ENCODE data around the gene ST6GALNAC5.
A peak's percentile ranks its signal among the peaks of the same experiment; 100 is the strongest.

Gene ST6GALNAC5

DNA sequence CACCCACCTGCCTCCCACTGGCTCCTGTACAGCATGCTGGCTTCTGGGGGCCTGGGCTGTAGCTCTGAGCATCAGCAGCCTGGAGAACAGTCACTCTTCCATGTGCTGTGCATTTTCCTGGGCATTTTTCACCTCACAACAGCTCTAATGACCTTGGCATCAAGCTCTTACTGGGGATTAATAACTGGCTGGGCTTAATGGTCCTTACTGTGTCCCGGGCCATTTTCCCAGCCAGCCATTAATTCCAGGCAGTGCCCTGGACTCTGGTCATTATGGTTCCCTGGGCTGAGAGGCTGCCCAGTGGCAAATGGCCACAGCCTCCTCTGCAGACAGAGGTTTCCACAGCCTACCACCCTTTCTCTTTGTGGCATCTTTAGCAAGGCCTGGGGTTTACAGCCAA, 171.8 kb downstream of the ST6GALNAC5 start:
- no peak for DNase-seq (ENCODE audit: low read depth)
- no peak for TF ChIP-seq CTCF (conservative IDR thresholded peaks at IDR 0.05; ENCODE audit: low read depth, low read length)
- no peak overlapping the region for H3K4me3 ChIP-seq (ENCODE audit: low read depth, low read length)

- peak; percentile 99 for DNase-seq (ENCODE audit: low read depth)
- no peak for TF ChIP-seq CTCF (conservative IDR thresholded peaks at IDR 0.05; ENCODE audit: low read depth, low read length)
- H3K4me3 ChIP-seq (ENCODE audit: low read depth, low read length) = no peak overlapping the region
Observed at GRCh38 chr1:77039739-77040138, 172.5 kb downstream of the ST6GALNAC5 start.

- TF ChIP-seq CTCF (conservative IDR thresholded peaks at IDR 0.05; ENCODE audit: low read depth, low read length) = no peak
- no peak for DNase-seq (ENCODE audit: low read depth)
- H3K4me3 ChIP-seq (ENCODE audit: low read depth, low read length) = no peak overlapping the region
Observed at GRCh38 chr1:77040826-77041225, 173.5 kb downstream of the ST6GALNAC5 start.

DNA sequence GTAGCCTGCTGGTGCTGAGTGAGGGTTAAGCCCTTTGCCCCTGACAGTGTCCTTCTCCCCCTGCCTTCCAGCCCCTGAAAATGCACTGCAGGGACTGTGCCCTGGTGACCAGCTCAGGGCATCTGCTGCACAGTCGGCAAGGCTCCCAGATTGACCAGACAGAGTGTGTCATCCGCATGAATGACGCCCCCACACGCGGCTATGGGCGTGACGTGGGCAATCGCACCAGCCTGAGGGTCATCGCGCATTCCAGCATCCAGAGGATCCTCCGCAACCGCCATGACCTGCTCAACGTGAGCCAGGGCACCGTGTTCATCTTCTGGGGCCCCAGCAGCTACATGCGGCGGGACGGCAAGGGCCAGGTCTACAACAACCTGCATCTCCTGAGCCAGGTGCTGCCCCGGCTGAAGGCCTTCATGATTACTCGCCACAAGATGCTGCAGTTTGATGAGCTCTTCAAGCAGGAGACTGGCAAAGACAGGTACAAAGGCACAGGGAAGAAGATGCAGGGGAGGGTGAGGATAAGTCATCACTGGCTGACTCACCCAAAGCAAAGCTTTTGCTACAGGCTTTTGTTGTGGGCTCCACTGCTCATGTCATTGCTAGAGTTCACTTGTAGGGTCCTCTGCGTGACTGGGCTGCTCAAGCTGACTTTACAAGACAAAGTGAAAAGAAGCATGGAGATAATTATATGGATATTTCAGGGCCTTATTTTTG, 177.0 kb downstream of the ST6GALNAC5 start:
- H3K4me3 ChIP-seq (ENCODE audit: low read depth, low read length) = no peak overlapping the region
- DNase-seq (ENCODE audit: low read depth) = no peak
- TF ChIP-seq CTCF (conservative IDR thresholded peaks at IDR 0.05; ENCODE audit: low read depth, low read length) = no peak

DNA sequence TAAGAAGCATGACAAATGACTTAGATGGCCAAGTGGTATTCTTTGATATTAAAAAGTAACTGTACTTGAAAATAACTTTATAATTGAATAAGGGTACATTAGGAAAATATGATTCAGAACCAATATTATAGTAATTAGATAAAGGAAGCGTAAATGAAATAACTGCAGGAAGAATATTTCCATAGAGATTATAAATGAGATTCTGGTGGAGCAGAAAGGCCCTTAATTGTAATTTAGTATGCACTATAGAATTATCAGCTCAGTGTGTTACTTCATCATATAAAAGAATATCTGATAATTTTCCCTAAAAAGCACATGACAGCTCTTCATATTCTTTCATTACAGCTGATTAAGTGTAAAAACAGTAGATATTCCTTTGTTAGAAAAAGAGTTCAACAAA, 180.3 kb downstream of the ST6GALNAC5 start:
- H3K4me3 ChIP-seq (ENCODE audit: low read depth, low read length) = no peak overlapping the region
- TF ChIP-seq CTCF (conservative IDR thresholded peaks at IDR 0.05; ENCODE audit: low read depth, low read length) = no peak
- no peak for DNase-seq (ENCODE audit: low read depth)

DNA sequence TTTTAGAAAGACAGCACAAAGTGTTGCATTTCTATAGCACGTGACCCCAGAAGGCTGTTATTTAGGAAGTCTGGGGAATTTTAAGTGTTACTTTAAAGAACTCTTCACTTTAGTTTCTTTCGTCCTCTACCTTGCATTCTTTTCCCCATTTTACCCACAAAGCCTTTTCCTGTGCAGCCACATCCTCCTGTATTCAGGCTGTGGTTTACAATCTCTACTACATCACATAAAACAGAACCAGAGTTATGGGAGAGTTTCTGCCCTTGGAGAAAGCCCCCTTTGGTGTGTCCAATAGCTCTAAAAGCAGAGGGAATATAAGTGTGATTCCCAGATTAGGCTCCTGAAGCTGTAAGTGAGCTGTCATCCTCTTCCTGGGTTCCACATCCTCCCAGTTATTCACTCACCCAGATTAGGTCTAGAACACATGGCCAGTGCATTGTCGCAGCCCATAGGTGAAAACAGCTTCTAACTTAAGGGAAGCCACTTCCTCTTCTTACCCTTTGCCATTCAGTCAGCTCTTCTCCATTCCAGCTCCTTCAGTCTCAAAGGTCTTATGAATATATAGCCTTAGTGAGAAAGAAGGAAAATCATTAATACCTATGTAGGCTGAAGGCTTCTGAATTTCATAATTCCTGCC, 180.8 kb downstream of the ST6GALNAC5 start:
- no peak overlapping the region for H3K4me3 ChIP-seq (ENCODE audit: low read depth, low read length)
- TF ChIP-seq CTCF (conservative IDR thresholded peaks at IDR 0.05; ENCODE audit: low read depth, low read length) = no peak
- no peak for DNase-seq (ENCODE audit: low read depth)

GRCh38 chr1:77048615-77049005, 181.3 kb downstream of the ST6GALNAC5 start:
- no peak for TF ChIP-seq CTCF (conservative IDR thresholded peaks at IDR 0.05; ENCODE audit: low read depth, low read length)
- no peak for DNase-seq (ENCODE audit: low read depth)
- H3K4me3 ChIP-seq (ENCODE audit: low read depth, low read length) = no peak overlapping the region
